Gastrocnemius medialis (tissue), 4 donors: ENCODE measurements around the gene DGCR8. TPM values are rescaled to one million over a fixed set of nuclear protein-coding genes. Genes with fewer than 3 reads are reported as not detected.

ENCODE experiments used
- ATAC-seq, 2 donors: fragments of 150-250 bp; one replicate each; pipeline ENCODE4 v1.9.1; 2016
- DNase-seq, 2 donors: peaks; one replicate each; pipeline ENCODE4 v3.0.0-alpha.2; 2019
- H3K27ac ChIP-seq, 4 donors: fragments of 200-600 bp; sonication (generic); 1 replicate in 1 of 4; 2 replicates in 3 of 4; pipeline ENCODE4 v1.5.1; 2016 to 2018; ENCODE audit warnings: mild to moderate bottlenecking in 2 of 4, moderate library complexity in 1 of 4
- H3K27me3 ChIP-seq, 3 donors: fragments of 200-600 bp; sonication (generic) in 2 of 3; 1 replicate in 1 of 3; 2 replicates in 2 of 3; pipeline versions ENCODE4 v1.5.1 to v1.6.0; 2016 to 2019; ENCODE audit warnings: mild to moderate bottlenecking in 1 of 3, moderate library complexity in 1 of 3
- H3K36me3 ChIP-seq, 2 donors: fragments of 200-600 bp; sonication (generic) in 1 of 2; one replicate each; pipeline ENCODE4 v1.5.1; 2017 to 2018
- H3K4me1 ChIP-seq, 2 donors: fragments of 200-600 bp; sonication (generic) in 1 of 2; one replicate each; pipeline ENCODE4 v1.5.1; 2016 to 2017; ENCODE audit warnings: mild to moderate bottlenecking in 2 of 2
- H3K4me3 ChIP-seq, 4 donors: fragments of 200-600 bp; sonication (generic) in 3 of 4; 1 replicate in 1 of 4; 2 replicates in 3 of 4; pipeline ENCODE4 v1.5.1; 2016 to 2019; ENCODE audit warnings: mild to moderate bottlenecking in 2 of 4
- H3K9me3 ChIP-seq, 3 donors: fragments of 200-600 bp; sonication (generic) in 2 of 3; 1 replicate in 1 of 3; 2 replicates in 2 of 3; pipeline ENCODE4 v1.5.1; 2016 to 2019
- CTCF ChIP-seq, 5 experiments: fragments of 450-650 bp in 3 of 5; fragments of 200-600 bp in 2 of 5; sonication (generic) in 2 of 5; IDR thresholded peaks in 4 of 5; conservative IDR thresholded peaks in 1 of 5; 1 replicate in 4 of 5; 2 replicates in 1 of 5; pipeline ENCODE4 v1.5.1; 2016 to 2019; ENCODE audit warnings: antibody characterized with exemption in 5 of 5, mild to moderate bottlenecking in 3 of 5, moderate library complexity in 3 of 5
- POLR2A ChIP-seq, 2 donors: fragments of 450-650 bp; IDR thresholded peaks; one replicate each; pipeline ENCODE4 v1.6.1; 2017; ENCODE audit warnings: antibody characterized with exemption in 2 of 2, mild to moderate bottlenecking in 2 of 2, moderate library complexity in 2 of 2
- in situ Hi-C, 4 donors: fragments of 200-750 bp; cut with MboI; loops; one replicate each; pipeline versions ENCODE4 v1.15.0 to v1.8.0; 2017; ENCODE audit warnings: low sequenced_read_pairs in 4 of 4
- intact Hi-C: fragments of 100-400 bp; cut with DNase I; formaldehyde crosslinking; loops from one replicate; pipeline ENCODE4 v1.15.1; 2023; ENCODE audit warnings: low total_unique reads
- total RNA-seq, 4 donors: library from RNA; depleted of rRNA; stranded (reverse); fragments of >200 nt; gene quantifications; one replicate each; pipeline versions ENCODE4 v1.1.0 to v1.2.3, GENCODE V29; 2016

Gene DGCR8
- total RNA-seq, 4 donors from 2014 or later: 5.2 to 16.5 (median 11.2) TPM

DNA sequence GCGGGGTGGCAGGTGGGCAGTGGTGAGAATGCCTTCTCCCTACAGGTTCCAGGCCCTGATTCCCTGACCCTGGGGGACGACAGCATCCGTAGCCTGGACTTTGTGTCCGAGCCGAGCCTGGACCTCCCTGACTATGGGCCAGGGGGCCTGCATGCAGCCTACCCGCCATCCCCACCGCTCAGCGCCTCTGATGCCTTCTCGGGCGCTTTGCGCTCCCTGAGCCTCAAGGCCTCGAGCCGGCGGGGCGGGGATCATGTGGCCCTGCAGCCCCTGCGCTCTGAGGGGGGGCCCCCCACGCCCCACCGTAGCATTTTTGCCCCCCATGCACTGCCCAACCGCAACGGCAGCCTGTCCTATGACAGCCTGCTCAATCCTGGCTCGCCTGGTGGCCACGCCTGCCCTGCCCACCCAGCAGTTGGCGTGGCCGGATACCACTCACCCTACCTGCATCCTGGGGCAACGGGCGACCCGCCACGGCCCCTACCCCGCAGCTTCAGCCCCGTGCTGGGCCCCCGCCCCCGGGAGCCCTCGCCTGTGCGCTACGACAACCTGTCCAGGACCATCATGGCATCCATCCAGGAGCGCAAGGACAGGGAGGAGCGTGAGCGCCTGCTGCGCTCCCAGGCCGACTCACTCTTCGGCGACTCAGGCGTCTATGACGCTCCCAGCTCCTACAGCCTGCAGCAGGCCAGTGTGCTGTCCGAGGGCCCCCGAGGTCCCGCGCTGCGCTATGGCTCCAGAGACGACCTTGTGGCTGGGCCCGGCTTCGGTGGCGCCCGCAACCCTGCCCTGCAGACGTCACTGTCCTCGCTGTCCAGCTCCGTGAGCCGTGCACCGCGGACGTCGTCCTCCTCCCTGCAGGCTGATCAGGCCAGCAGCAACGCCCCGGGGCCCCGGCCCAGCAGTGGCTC, 62.9 kb downstream of the DGCR8 start:
- Histone ChIP-seq H3K4me1 (peaks cover 4 to 6% of the 10 kb centered on the region in 2 donors), H3K36me3 (peaks cover 0 to 9% of the 10 kb centered on the region in 2 donors), H3K4me3 (no peak overlapping the region), H3K9me3 (no peaks in the 10 kb centered on the region), H3K27ac (no peak overlapping the region), H3K27me3 (no peaks in the 10 kb centered on the region)
- intact Hi-C loops: no loop called here
- no peak for TF ChIP-seq POLR2A (IDR thresholded peaks at IDR 0.05)
- TF ChIP-seq CTCF (IDR thresholded peaks at IDR 0.05 in 4 of 5, conservative IDR thresholded peaks at IDR 0.05 in 1 of 5): no peak
- DNase-seq (no peak), ATAC-seq (no peak)
- in situ Hi-C loops: no loop called here

DNA sequence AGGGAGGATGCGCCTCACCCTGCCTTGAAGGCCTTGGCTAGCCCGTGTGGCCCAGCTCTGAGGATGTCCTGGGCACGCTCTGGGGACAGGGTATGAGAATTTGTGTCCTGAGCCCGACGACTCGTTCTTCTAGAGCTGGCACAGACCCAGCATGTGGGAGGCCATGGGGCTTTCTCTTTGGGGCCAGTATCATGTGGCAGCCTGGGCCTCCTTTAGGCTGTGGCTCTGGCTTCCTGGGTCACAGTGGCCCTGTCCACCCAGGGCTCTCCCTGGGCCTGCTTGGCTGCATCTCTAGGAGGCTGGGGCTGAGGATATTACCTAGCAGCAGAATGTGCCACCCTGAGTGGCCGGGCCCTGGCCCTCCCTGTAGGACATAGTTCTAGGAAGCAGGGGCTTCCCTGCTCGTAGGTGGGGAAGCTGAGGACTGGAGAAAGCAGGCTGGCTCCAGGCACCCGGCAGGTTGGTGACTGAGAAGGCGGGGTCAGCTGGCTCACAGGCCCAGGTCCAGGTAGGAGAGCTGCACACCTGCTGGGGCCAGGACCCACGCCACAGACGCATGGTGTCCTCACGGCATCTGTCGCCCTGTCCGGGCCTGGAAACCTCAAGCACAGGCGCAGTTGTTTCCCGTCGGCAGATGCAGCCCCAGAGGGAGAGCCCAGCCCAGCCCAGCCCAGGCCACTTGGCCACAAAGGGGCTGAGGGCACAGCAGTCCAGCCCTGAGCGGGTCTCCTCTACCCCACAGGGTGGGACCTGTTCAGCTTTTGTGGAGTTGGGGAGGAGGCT, 64.0 kb downstream of the DGCR8 start:
- DNase-seq (no peak), ATAC-seq (no peak)
- intact Hi-C loops (no loop called here), in situ Hi-C loops (no loop called here)
- Histone ChIP-seq H3K4me1 (no peaks in the 10 kb centered on the region), H3K27me3 (no peaks in the 10 kb centered on the region), H3K4me3 (no peak overlapping the region), H3K27ac (no peak overlapping the region), H3K36me3 (peaks cover 0 to 9% of the 10 kb centered on the region in 2 donors), H3K9me3 (no peaks in the 10 kb centered on the region)
- TF ChIP-seq CTCF (IDR thresholded peaks at IDR 0.05 in 4 of 5, conservative IDR thresholded peaks at IDR 0.05 in 1 of 5): no peak
- TF ChIP-seq POLR2A (IDR thresholded peaks at IDR 0.05): no peak

GRCh38 chr22:20145206-20145831, 65.3 kb downstream of the DGCR8 start:
- intact Hi-C loops: no loop called here
- no peak for ATAC-seq
- DNase-seq: no peak
- Histone ChIP-seq H3K36me3 (peaks cover 0 to 9% of the 10 kb centered on the region in 2 donors), H3K4me1 (no peaks in the 10 kb centered on the region), H3K9me3 (no peaks in the 10 kb centered on the region), H3K4me3 (no peak overlapping the region), H3K27ac (no peak overlapping the region), H3K27me3 (no peaks in the 10 kb centered on the region)
- no peak for TF ChIP-seq POLR2A (IDR thresholded peaks at IDR 0.05)
- TF ChIP-seq CTCF (IDR thresholded peaks at IDR 0.05 in 4 of 5, conservative IDR thresholded peaks at IDR 0.05 in 1 of 5): no peak
- in situ Hi-C loops: no loop called here

GRCh38 chr22:20145832-20146223, 65.8 kb downstream of the DGCR8 start:
- in situ Hi-C loops: no loop called here
- H3K27ac ChIP-seq: no peak overlapping the region
- DNase-seq (no peak), ATAC-seq (no peak)
- no peak overlapping the region for H3K4me3 ChIP-seq
- H3K9me3 ChIP-seq: no peaks in the 10 kb centered on the region
- H3K27me3 ChIP-seq: no peaks in the 10 kb centered on the region
- no peak for TF ChIP-seq CTCF (IDR thresholded peaks at IDR 0.05 in 4 of 5, conservative IDR thresholded peaks at IDR 0.05 in 1 of 5)
- no peak for TF ChIP-seq POLR2A (IDR thresholded peaks at IDR 0.05)
- H3K4me1 ChIP-seq: no peaks in the 10 kb centered on the region
- peaks cover 0 to 9% of the 10 kb centered on the region in 2 donors for H3K36me3 ChIP-seq
- intact Hi-C loops: no loop called here
